PC-3 (cell line): ENCODE results near the gene GPR152. TPM values are rescaled to one million over a fixed set of nuclear protein-coding genes. Genes with fewer than 3 reads are reported as not detected.

Source experiments
- ATAC-seq: fragments of 200-7000 bp; cut with Tn5 transposase; 2 replicates; pipeline ENCODE4 v1.9.1; 2020; ENCODE audit warnings: mild to moderate bottlenecking, moderate library complexity
- BruUV-seq: library from RNA; stranded (reverse); fragments of 400-500 nt; replicated peaks from 2 replicates; lab custom pipeline; 2021; lab: Mats Ljungman, UMichigan
- CTCF ChIA-PET: fragments of 300-600 bp; sonication (Branson Sonifier 250); formaldehyde crosslinking; loops from one replicate; lab custom pipeline; 2022; ENCODE audit warnings: antibody characterized with exemption; lab: Charles Lee
- POLR2A ChIA-PET: fragments of 300-600 bp; sonication (Branson Sonifier 250); formaldehyde crosslinking; loops from one replicate; lab custom pipeline; 2022; ENCODE audit warnings: antibody characterized with exemption; ENCODE audit not compliant: unreplicated experiment; lab: Charles Lee
- DNase-seq: peaks from one replicate; pipeline ENCODE4 v3.0.0-alpha.2; 2015
- H2AFZ ChIP-seq: fragments of 300-600 bp; sonication (generic); 2 replicates; pipeline ENCODE4 v1.6.0; 2016; ENCODE audit warnings: antibody characterized with exemption, low read length
- H3F3A ChIP-seq: fragments of 300-600 bp; sonication (generic); one replicate; pipeline ENCODE4 v1.6.0; 2017; ENCODE audit warnings: antibody characterized with exemption, low read length, control low read depth, mild to moderate bottlenecking; ENCODE audit not compliant: unreplicated experiment
- H3K27ac ChIP-seq: fragments of 300-600 bp; sonication (generic); 2 replicates; pipeline ENCODE4 v1.5.1; 2016; ENCODE audit warnings: mild to moderate bottlenecking, low read length
- H3K27me3 ChIP-seq: fragments of 300-600 bp; sonication (generic); 2 replicates; pipeline ENCODE4 v1.6.1; 2016; ENCODE audit warnings: low read length, mixed read lengths
- H3K36me3 ChIP-seq: fragments of 300-600 bp; sonication (generic); 2 replicates; pipeline ENCODE4 v1.6.1; 2016; ENCODE audit warnings: low read depth, mixed run types, low read length, mixed read lengths
- H3K4me1 ChIP-seq: fragments of 300-600 bp; sonication (generic); 2 replicates; pipeline ENCODE4 v1.5.1; 2016; ENCODE audit warnings: low read length; ENCODE audit not compliant: insufficient read depth
- H3K4me2 ChIP-seq: fragments of 300-600 bp; sonication (generic); 2 replicates; pipeline ENCODE4 v1.6.0; 2016; ENCODE audit warnings: low read length
- H3K4me3 ChIP-seq: fragments of 300-600 bp; sonication (generic); 2 replicates; pipeline ENCODE4 v1.5.1; 2016; ENCODE audit warnings: mild to moderate bottlenecking, low read length, mixed read lengths
- H3K79me2 ChIP-seq: fragments of 300-600 bp; sonication (generic); 2 replicates; pipeline ENCODE4 v1.6.1; 2017; ENCODE audit warnings: low read length, mixed read lengths
- H3K9ac ChIP-seq: fragments of 300-600 bp; sonication (generic); 2 replicates; pipeline ENCODE4 v1.6.0; 2016; ENCODE audit warnings: mild to moderate bottlenecking, low read length
- H3K9me2 ChIP-seq: fragments of 300-600 bp; sonication (generic); replicated peaks from 2 replicates; pipeline ENCODE4 v1.6.1; 2016; ENCODE audit warnings: mixed run types, low read length, mixed read lengths
- H3K9me3 ChIP-seq: fragments of 300-600 bp; sonication (generic); 2 replicates; pipeline ENCODE4 v1.6.1; 2016; ENCODE audit warnings: low read length, mixed read lengths
- H4K20me1 ChIP-seq: fragments of 300-600 bp; sonication (generic); 2 replicates; pipeline ENCODE4 v1.6.1; 2016; ENCODE audit warnings: low read length, mixed read lengths
- EZH2 ChIP-seq: fragments of 300-600 bp; sonication (generic); IDR thresholded peaks from one replicate; pipeline ENCODE4 v1.6.1; 2017; ENCODE audit warnings: antibody characterized with exemption, mild to moderate bottlenecking, low read length; ENCODE audit not compliant: unreplicated experiment
- EZH2phosphoT487 ChIP-seq: fragments of 300-600 bp; sonication (generic); IDR thresholded peaks from 2 replicates; pipeline ENCODE4 v1.6.1; 2018; ENCODE audit warnings: mild to moderate bottlenecking, antibody characterized with exemption, low read length, borderline replicate concordance
- intact Hi-C: fragments of 100-400 bp; cut with micrococcal nuclease; formaldehyde crosslinking; loops from 2 replicates; pipeline ENCODE4 v1.9.0; 2023
- total RNA-seq: library from RNA; depleted of rRNA; stranded (reverse); fragments of >200 nt; gene quantifications from 2 replicates; pipeline ENCODE4 v1.2.3, GENCODE V29; 2014
- TF ChIP-seq, protein P1 (sequence below): fragments of 300-600 bp; sonication (generic); conservative IDR thresholded peaks from 2 replicates; pipeline ENCODE4 v1.5.1; 2017; ENCODE audit warnings: antibody characterized with exemption, low read depth, mild to moderate bottlenecking, low read length

The GPR152 gene
- total RNA-seq, 1 experiment from 2014 or later, result not detected

DNA sequence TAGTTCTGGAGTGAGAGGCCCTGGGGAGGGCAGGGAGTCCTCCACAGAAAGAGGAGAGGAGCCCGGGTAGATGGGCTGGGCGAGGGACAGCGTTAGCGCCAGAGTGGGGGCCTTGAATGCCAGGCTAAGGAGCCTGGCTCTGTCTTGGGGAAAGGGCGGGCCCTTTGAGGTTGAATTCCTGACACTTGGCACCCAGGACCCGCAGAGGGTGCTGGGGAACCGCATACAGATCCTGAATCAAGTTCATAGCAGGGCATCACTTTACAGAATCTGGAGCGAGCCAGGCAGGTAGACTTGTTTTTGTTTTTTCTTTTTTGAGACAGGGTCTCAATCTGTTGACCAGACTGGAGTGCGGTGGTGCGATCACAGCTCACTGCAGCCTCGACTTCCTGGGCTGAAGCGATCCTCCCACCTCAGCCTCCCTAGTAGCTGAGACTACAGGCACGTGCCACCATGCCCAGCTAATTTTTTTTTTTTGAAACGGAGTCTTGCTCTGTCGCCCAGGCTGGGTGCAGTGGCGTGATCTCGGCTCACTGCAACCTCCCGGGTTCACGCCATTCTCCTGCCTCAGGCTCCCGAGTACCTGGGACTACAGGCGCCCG lies 31.0 kb downstream of the GPR152 start:
- Histone ChIP-seq H3K4me1 (peaks cover 13% of the 10 kb centered on the region; the same call in 1 of the 2 replicates), H3F3A (no peaks in the 10 kb centered on the region), H3K9ac (no peak overlapping the region), H3K27me3 (no peaks in the 10 kb centered on the region), H2AFZ (peak overlapping the region; percentile 85), H3K36me3 (no peaks in the 10 kb centered on the region), H3K9me3 (no peaks in the 10 kb centered on the region), H3K27ac (no peak overlapping the region), H3K9me2 (no peaks in the 10 kb centered on the region), H4K20me1 (no peaks in the 10 kb centered on the region), H3K79me2 (no peaks in the 10 kb centered on the region), H3K4me3 (peak overlapping the region; percentile 73; the same call in 1 of the 2 replicates), H3K4me2 (peak overlapping the region; percentile 90)
- TSS peak; percentile 63 for BruUV-seq
- DNase-seq (no peak), ATAC-seq (peak; percentile 11)
- POLR2A ChIA-PET, result interaction anchor here (0.6 to 1.2 kb wide), 2 partner anchors 20 to 24 kb away, joined by 4 to 5 read pairs; partner anchors contain the start of gene PPP1CA
- intact Hi-C loops, result no loop called here
- CTCF ChIA-PET, result interaction anchor here (1.7 kb wide), 1 partner anchor 20 kb away, joined by 6 read pairs; the partner anchor contains the start of gene PPP1CA
- TF ChIP-seq EZH2 (no peak), EZH2phosphoT487 (no peak)
- TF ChIP-seq, protein P1, sequence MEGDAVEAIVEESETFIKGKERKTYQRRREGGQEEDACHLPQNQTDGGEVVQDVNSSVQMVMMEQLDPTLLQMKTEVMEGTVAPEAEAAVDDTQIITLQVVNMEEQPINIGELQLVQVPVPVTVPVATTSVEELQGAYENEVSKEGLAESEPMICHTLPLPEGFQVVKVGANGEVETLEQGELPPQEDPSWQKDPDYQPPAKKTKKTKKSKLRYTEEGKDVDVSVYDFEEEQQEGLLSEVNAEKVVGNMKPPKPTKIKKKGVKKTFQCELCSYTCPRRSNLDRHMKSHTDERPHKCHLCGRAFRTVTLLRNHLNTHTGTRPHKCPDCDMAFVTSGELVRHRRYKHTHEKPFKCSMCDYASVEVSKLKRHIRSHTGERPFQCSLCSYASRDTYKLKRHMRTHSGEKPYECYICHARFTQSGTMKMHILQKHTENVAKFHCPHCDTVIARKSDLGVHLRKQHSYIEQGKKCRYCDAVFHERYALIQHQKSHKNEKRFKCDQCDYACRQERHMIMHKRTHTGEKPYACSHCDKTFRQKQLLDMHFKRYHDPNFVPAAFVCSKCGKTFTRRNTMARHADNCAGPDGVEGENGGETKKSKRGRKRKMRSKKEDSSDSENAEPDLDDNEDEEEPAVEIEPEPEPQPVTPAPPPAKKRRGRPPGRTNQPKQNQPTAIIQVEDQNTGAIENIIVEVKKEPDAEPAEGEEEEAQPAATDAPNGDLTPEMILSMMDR, result no peak

DNA sequence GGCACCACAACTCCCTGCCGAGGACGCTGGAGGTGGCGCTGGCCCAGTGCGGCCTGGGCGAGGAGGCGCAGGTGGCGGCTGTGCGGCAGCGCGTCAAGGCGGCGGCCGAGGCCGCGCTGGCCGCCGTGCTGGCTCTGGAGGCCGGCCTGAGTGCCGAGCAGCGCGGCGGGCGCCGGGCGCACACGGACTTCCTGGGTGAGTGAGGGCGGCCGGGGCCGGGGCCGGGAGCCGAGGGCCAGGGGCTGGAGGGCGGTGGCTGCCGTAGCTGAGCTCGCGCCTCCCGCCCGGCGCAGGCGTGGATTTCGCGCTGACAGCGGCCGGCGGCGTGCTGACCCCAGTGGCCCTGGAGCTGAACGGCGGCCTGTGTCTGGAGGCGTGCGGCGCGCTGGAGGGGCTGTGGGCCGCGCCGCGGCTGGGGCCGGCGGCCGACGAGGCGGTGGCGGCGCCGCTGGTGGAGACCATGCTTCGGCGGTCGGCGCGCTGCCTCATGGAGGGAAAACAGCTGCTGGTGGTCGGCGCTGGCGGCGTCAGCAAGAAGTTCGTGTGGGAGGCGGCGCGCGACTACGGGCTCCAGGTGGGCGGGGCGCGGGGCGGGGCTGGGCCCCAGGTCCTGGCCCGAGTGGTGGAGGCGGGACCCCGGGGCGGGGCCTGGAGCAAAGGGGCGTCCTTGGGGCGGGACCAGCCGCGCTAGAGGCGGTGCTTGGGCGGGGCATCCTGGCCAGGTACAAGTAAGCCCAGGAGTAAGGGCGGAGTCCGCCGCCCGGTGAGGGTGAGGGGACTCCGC lies 31.7 kb downstream of the GPR152 start:
- Histone ChIP-seq H3K9me2 (no peaks in the 10 kb centered on the region), H3K79me2 (no peaks in the 10 kb centered on the region), H3K27me3 (no peaks in the 10 kb centered on the region), H3K36me3 (no peaks in the 10 kb centered on the region), H3K9ac (peak overlapping the region; percentile 62; the same call in 1 of the 2 replicates), H3K27ac (no peak overlapping the region; the same call in 1 of the 2 replicates), H4K20me1 (no peaks in the 10 kb centered on the region), H3K4me3 (peak overlapping the region; percentile 73), H3K4me2 (peak overlapping the region; percentile 90), H3F3A (no peaks in the 10 kb centered on the region), H3K9me3 (no peaks in the 10 kb centered on the region), H2AFZ (peak overlapping the region; percentile 85), H3K4me1 (peaks cover 13% of the 10 kb centered on the region; the same call in 1 of the 2 replicates)
- DNase-seq, result peak; percentile 98
- TF ChIP-seq, protein P1, result no peak
- TF ChIP-seq EZH2phosphoT487 (no peak), EZH2 (no peak)
- peak; percentile 87 for ATAC-seq
- ChIA-PET CTCF (interaction anchor here (1.7 kb wide), 1 partner anchor 19 kb away, joined by 6 read pairs; the partner anchor contains the start of gene PPP1CA), POLR2A (interaction anchor here (0.6 to 1.2 kb wide), 2 partner anchors 20 to 23 kb away, joined by 4 to 5 read pairs; partner anchors contain the start of gene PPP1CA)
- BruUV-seq, result no TSS peak
- intact Hi-C loops, result no loop called here
